Keratinocyte (primary cell): ENCODE measurements around the gene STAG1. TPM values are rescaled to one million over a fixed set of nuclear protein-coding genes. Genes with fewer than 3 reads are reported as not detected.

Experiments used
- DNase-seq: peaks from one replicate; pipeline ENCODE4 v3.0.0-alpha.2; 2011; ENCODE audit warnings: low read depth, missing footprints, low spot score
- FAIRE-seq: peaks from 2 replicates; lab custom pipeline; 2011; peaks lifted over from hg19 to GRCh38; lab: Jason Lieb, UNC
- H2AFZ ChIP-seq: 2 replicates; pipeline ENCODE4 v1.6.0; 2012; ENCODE audit warnings: low read length, control low read depth, inconsistent platforms; ENCODE audit not compliant: control insufficient read depth
- H3K27ac ChIP-seq: 2 replicates; pipeline ENCODE4 v1.5.1; 2011; ENCODE audit warnings: low read length; ENCODE audit not compliant: control insufficient read depth, insufficient read depth
- H3K27me3 ChIP-seq: 3 replicates; pipeline ENCODE4 v1.6.0; 2011; ENCODE audit warnings: low read length; ENCODE audit not compliant: control insufficient read depth, insufficient read depth; ENCODE audit errors: extremely low read depth
- H3K36me3 ChIP-seq, 2 experiments: 2 replicates in 1 of 2; 3 replicates in 1 of 2; pipeline ENCODE4 v1.5.1; 2011; ENCODE audit warnings: low read length in 2 of 2, mild to moderate bottlenecking in 1 of 2; ENCODE audit not compliant: control insufficient read depth in 2 of 2, insufficient read depth in 2 of 2; ENCODE audit errors: extremely low read depth in 1 of 2
- H3K4me1 ChIP-seq: 3 replicates; pipeline ENCODE4 v1.5.1; 2011; ENCODE audit warnings: low read length; ENCODE audit not compliant: control insufficient read depth, insufficient read depth; ENCODE audit errors: extremely low read depth
- H3K4me2 ChIP-seq: 3 replicates; pipeline ENCODE4 v1.6.0; 2011; ENCODE audit warnings: low read depth, low read length; ENCODE audit not compliant: control insufficient read depth, insufficient read depth; ENCODE audit errors: extremely low read depth
- H3K4me3 ChIP-seq, 3 experiments: fragments of 200-600 bp in 1 of 3; sonication (generic) in 1 of 3; 2 replicates in 2 of 3; 3 replicates in 1 of 3; pipeline ENCODE4 v1.5.1; 2011 to 2016; ENCODE audit warnings: low read length in 3 of 3, mild to moderate bottlenecking in 3 of 3, control low read depth in 2 of 3, inconsistent platforms in 1 of 3, low read depth in 1 of 3, mixed read lengths in 1 of 3, mixed run types in 1 of 3, moderate library complexity in 1 of 3; ENCODE audit not compliant: control insufficient read depth in 2 of 3, insufficient read depth in 2 of 3; ENCODE audit errors: extremely low read depth in 1 of 3
- H3K79me2 ChIP-seq: 2 replicates; pipeline ENCODE4 v1.6.0; 2012; ENCODE audit warnings: low read length; ENCODE audit not compliant: control insufficient read depth, insufficient read depth
- H3K9ac ChIP-seq: 3 replicates; pipeline ENCODE4 v1.6.0; 2011; ENCODE audit warnings: low read length; ENCODE audit not compliant: control insufficient read depth, insufficient read depth; ENCODE audit errors: extremely low read depth
- H3K9me1 ChIP-seq: 3 replicates; pipeline ENCODE4 v1.6.0; 2011; ENCODE audit warnings: low read length; ENCODE audit not compliant: control insufficient read depth, insufficient read depth; ENCODE audit errors: extremely low read depth
- H3K9me3 ChIP-seq: 2 replicates; pipeline ENCODE4 v1.5.1; 2012; ENCODE audit warnings: low read depth, low read length; ENCODE audit not compliant: control insufficient read depth
- H4K20me1 ChIP-seq: 3 replicates; pipeline ENCODE4 v1.6.0; 2011; ENCODE audit warnings: low read length; ENCODE audit not compliant: control insufficient read depth, insufficient read depth; ENCODE audit errors: extremely low read depth
- EZH2 ChIP-seq: IDR thresholded peaks from one replicate; pipeline ENCODE4 v1.6.1; 2012; ENCODE audit warnings: inconsistent platforms, mild to moderate bottlenecking, low read length, moderate library complexity
- dilution Hi-C: fragments of 300-500 bp; cut with MboI; formaldehyde crosslinking; loops from one replicate; pipeline ENCODE4 v1.7.0; 2020; ENCODE audit warnings: low sequenced_read_pairs; ENCODE audit not compliant: extremely low pct_ligation_motif_present
- polyA plus RNA-seq, 5 experiments: library from polyadenylated mRNA; depleted of rRNA in 3 of 5; stranded (reverse) in 3 of 5; stranded (forward) in 1 of 5; unstranded in 1 of 5; fragments of >200 nt; gene quantifications; 1 replicate in 1 of 5; 2 replicates in 3 of 5; 3 replicates in 1 of 5; pipeline versions ENCODE4 v1.2.1 to v1.2.3, GENCODE V29; 2011 to 2012; ENCODE audit warnings: missing spikeins in 2 of 5, low read depth in 1 of 5, low replicate concordance in 1 of 5
- TF ChIP-seq, protein P1 (sequence below), 3 experiments: IDR thresholded peaks in 1 of 3; conservative IDR thresholded peaks in 1 of 3; optimal IDR thresholded peaks in 1 of 3; 2 replicates in 2 of 3; 3 replicates in 1 of 3; pipeline versions ENCODE3 to v1.5.1; 2011; ENCODE audit warnings: low read length in 3 of 3, mild to moderate bottlenecking in 3 of 3, moderate library complexity in 2 of 3, control low read depth in 1 of 3, inconsistent platforms in 1 of 3; ENCODE audit not compliant: insufficient read depth in 2 of 3; ENCODE audit errors: extremely low read depth in 1 of 3

Gene STAG1
- polyA plus RNA-seq, 1 donor (not counting 4 experiments of a cell fraction or from before 2014, with no cell fraction given), result 11.8 TPM

DNA sequence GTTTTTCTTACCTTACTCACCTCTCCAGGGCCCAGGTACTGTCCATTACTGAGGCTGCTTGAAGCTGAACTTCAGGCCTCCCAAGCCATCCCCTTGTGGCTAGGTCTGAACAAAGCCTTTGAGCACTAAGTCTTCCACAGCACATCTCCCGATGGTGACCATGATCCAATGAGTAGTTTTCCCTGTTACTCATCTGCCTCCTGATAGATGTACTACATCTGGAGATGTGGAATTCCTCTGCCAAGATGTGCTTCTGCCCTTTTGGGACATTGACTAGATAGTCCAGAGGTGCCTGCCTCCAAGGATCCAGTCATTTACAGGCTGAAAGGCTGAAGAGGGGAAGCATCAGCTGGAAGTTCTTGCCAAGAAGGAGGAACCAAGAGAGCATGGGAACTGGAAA is 37.8 kb upstream of the STAG1 start:
- no peaks in the 10 kb centered on the region for H3K79me2 ChIP-seq
- H3K4me3 ChIP-seq, result no peak overlapping the region
- H4K20me1 ChIP-seq, result no peaks in the 10 kb centered on the region
- dilution Hi-C loops, result no loop called here
- H3K27ac ChIP-seq, result no peak overlapping the region
- no peak overlapping the region for H3K9ac ChIP-seq
- no peak for TF ChIP-seq EZH2
- no peaks in the 10 kb centered on the region for H3K9me1 ChIP-seq
- H3K27me3 ChIP-seq, result no peaks in the 10 kb centered on the region
- no peaks in the 10 kb centered on the region for H3K9me3 ChIP-seq
- no peaks in the 10 kb centered on the region for H3K36me3 ChIP-seq
- no peak for DNase-seq
- no peak for FAIRE-seq
- no peak overlapping the region for H3K4me2 ChIP-seq
- peaks cover 11% of the 10 kb centered on the region for H3K4me1 ChIP-seq
- no peak overlapping the region for H2AFZ ChIP-seq

- Histone ChIP-seq H3K9ac (no peak overlapping the region), H4K20me1 (no peaks in the 10 kb centered on the region), H3K27me3 (no peaks in the 10 kb centered on the region), H3K9me3 (no peaks in the 10 kb centered on the region), H3K27ac (no peak overlapping the region), H3K79me2 (no peaks in the 10 kb centered on the region), H3K36me3 (no peaks in the 10 kb centered on the region), H3K4me1 (peaks cover 11% of the 10 kb centered on the region), H2AFZ (no peak overlapping the region), H3K4me2 (no peak overlapping the region), H3K9me1 (no peaks in the 10 kb centered on the region), H3K4me3 (no peak overlapping the region)
- DNase-seq (no peak), FAIRE-seq (no peak)
- TF ChIP-seq, protein P1, sequence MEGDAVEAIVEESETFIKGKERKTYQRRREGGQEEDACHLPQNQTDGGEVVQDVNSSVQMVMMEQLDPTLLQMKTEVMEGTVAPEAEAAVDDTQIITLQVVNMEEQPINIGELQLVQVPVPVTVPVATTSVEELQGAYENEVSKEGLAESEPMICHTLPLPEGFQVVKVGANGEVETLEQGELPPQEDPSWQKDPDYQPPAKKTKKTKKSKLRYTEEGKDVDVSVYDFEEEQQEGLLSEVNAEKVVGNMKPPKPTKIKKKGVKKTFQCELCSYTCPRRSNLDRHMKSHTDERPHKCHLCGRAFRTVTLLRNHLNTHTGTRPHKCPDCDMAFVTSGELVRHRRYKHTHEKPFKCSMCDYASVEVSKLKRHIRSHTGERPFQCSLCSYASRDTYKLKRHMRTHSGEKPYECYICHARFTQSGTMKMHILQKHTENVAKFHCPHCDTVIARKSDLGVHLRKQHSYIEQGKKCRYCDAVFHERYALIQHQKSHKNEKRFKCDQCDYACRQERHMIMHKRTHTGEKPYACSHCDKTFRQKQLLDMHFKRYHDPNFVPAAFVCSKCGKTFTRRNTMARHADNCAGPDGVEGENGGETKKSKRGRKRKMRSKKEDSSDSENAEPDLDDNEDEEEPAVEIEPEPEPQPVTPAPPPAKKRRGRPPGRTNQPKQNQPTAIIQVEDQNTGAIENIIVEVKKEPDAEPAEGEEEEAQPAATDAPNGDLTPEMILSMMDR (optimal IDR thresholded peaks at IDR 0.05 in 1 of 3, IDR thresholded peaks at IDR 0.05 in 1 of 3, conservative IDR thresholded peaks at IDR 0.05 in 1 of 3; ENCODE audit: extremely low read depth in 1 of 3, insufficient read depth in 2 of 3, low read length in 3 of 3), result no peak
- no peak for TF ChIP-seq EZH2
- dilution Hi-C loops, result no loop called here
These were observed 36.0 kb upstream of the STAG1 start for GRCh38 chr3:136788154-136788553.

DNA sequence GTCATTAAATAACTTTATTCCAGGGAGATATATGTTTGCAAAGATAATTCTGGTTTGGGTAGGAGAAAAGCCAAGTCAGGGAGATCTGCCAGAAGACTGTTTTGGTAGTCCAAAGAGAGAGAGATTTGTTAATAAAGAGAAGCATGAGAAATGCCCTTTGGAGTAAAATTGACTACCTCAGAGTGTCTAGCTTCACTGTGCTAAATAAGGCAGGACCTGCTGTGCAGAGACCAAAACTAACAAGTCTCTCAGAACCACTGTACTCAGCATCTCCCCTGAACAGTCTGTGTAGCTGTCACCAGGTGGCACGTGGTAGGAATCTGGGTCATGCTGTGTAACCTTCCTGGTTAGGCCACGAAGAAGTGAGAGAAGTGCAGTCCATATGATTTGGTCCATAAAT is 35.2 kb upstream of the STAG1 start:
- H3K9me1 ChIP-seq, result no peaks in the 10 kb centered on the region
- dilution Hi-C loops, result no loop called here
- no peak for FAIRE-seq
- H3K79me2 ChIP-seq, result no peaks in the 10 kb centered on the region
- no peaks in the 10 kb centered on the region for H3K27me3 ChIP-seq
- no peaks in the 10 kb centered on the region for H4K20me1 ChIP-seq
- H3K4me1 ChIP-seq, result peaks cover 11% of the 10 kb centered on the region
- H3K9me3 ChIP-seq, result no peaks in the 10 kb centered on the region
- no peak overlapping the region for H3K4me2 ChIP-seq
- H3K27ac ChIP-seq, result no peak overlapping the region
- peak overlapping the region; percentile 67 for H2AFZ ChIP-seq
- DNase-seq, result no peak
- no peak overlapping the region for H3K9ac ChIP-seq
- no peaks in the 10 kb centered on the region for H3K36me3 ChIP-seq
- no peak overlapping the region for H3K4me3 ChIP-seq
- TF ChIP-seq, protein P1 (optimal IDR thresholded peaks at IDR 0.05 in 1 of 3, IDR thresholded peaks at IDR 0.05 in 1 of 3, conservative IDR thresholded peaks at IDR 0.05 in 1 of 3; ENCODE audit: extremely low read depth in 1 of 3, insufficient read depth in 2 of 3, low read length in 3 of 3), result no peak
- TF ChIP-seq EZH2, result no peak
